Measurements from ENCODE around the gene MVB12A.

Gene MVB12A

GRCh38 chr19:17470068-17470841 lies 50.4 kb downstream of the MVB12A start, which contains the start of gene SLC27A1:
SLC27A1 (plus strand) TSS chr19:17470524; CDS start chr19:17470541, 17 bp downstream.
- DNase-seq (peak; percentile 94), ATAC-seq (peak; percentile 86)

GRCh38 chr19:17471410-17472125 lies 51.7 kb downstream of the MVB12A start:
- DNase-seq, result no peak
- no peak for ATAC-seq

- no peak for DNase-seq
- no peak for ATAC-seq
These were observed 53.2 kb downstream of the MVB12A start for GRCh38 chr19:17473041-17473440.
